22Rv1 (cell line): ENCODE measurements around the gene VASH1.
"Not testable (repeated sequence)": the region's sequence is repeated elsewhere in the genome, so short reads cannot be mapped to it uniquely, and the experiment has no call there.

Experiments
- H3K27ac ChIP-seq: fragments of 450-650 bp; 2 replicates; pipeline ENCODE4 v1.5.1; 2017
- ZFX ChIP-seq: fragments of 450-650 bp; IDR thresholded peaks from 2 replicates; pipeline ENCODE4 v1.6.1; 2017; ENCODE audit warnings: antibody characterized with exemption, borderline replicate concordance
- TF ChIP-seq, protein P1 (sequence below): fragments of 450-650 bp; IDR thresholded peaks from 2 replicates; pipeline ENCODE4 v1.5.1; 2017; ENCODE audit warnings: mild to moderate bottlenecking

The VASH1 gene

DNA sequence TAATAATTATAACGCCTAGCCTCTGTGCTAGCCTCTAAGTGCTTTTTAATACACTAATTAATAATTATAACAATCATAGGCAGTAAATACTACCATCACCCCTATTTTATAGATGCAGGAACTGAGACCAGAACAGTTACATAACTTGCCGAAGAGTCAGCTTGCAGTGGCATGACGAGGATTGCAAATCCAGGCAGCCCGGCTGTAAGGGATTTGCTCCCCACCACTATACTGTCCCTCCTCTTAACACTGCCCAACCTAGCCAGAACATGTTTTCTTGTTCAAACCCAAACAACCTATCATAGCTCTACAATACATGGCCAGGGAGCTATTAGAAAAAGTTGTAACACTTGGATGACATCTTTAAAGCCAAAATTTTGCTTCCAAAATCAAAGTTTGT is 33.9 kb upstream of the VASH1 start:
- no peak overlapping the region for H3K27ac ChIP-seq
- TF ChIP-seq ZFX, result no peak
- TF ChIP-seq, protein P1, sequence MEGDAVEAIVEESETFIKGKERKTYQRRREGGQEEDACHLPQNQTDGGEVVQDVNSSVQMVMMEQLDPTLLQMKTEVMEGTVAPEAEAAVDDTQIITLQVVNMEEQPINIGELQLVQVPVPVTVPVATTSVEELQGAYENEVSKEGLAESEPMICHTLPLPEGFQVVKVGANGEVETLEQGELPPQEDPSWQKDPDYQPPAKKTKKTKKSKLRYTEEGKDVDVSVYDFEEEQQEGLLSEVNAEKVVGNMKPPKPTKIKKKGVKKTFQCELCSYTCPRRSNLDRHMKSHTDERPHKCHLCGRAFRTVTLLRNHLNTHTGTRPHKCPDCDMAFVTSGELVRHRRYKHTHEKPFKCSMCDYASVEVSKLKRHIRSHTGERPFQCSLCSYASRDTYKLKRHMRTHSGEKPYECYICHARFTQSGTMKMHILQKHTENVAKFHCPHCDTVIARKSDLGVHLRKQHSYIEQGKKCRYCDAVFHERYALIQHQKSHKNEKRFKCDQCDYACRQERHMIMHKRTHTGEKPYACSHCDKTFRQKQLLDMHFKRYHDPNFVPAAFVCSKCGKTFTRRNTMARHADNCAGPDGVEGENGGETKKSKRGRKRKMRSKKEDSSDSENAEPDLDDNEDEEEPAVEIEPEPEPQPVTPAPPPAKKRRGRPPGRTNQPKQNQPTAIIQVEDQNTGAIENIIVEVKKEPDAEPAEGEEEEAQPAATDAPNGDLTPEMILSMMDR, result no peak

DNA sequence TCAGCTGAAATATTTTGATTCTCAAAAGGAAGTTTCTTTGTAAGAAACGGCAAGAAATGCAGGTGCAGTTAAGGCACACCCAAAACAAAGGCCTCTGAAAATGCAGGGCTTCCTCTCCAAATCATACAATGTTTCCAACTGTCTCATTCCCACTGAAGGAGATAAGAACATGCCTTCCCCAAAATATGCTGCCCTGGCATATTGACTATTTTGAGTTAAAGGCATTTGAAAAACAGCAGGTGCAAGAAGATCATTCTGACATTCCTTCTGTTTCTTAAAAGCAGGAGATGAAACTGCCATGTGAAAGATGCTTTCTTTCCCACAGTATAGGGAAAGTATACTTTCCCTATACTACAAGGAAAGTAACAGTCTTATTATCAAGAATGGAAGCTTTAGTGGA is 33.4 kb upstream of the VASH1 start:
- H3K27ac ChIP-seq, result no peak overlapping the region
- no peak for TF ChIP-seq ZFX
- TF ChIP-seq, protein P1, result no peak

DNA sequence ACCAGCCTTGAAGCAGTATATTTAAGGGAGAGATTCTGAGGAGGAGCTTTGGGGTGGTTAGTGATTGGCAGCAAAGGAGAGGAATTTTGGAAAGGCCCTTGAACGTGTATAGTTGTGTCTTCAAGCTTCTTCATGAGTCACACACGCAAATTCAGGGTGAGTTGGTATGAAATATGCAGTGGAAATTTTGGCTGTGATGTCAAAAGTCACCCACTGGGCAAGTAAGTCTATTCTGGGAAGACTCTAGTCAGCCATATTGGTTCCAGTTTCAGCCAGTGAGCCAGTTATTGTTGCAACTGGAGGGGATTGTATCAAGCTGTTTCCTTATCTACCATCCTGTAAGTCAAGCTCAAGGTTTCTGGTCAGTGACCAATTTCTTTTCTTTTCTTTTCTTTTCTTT is 32.0 kb upstream of the VASH1 start:
- H3K27ac ChIP-seq, result no peak overlapping the region

DNA sequence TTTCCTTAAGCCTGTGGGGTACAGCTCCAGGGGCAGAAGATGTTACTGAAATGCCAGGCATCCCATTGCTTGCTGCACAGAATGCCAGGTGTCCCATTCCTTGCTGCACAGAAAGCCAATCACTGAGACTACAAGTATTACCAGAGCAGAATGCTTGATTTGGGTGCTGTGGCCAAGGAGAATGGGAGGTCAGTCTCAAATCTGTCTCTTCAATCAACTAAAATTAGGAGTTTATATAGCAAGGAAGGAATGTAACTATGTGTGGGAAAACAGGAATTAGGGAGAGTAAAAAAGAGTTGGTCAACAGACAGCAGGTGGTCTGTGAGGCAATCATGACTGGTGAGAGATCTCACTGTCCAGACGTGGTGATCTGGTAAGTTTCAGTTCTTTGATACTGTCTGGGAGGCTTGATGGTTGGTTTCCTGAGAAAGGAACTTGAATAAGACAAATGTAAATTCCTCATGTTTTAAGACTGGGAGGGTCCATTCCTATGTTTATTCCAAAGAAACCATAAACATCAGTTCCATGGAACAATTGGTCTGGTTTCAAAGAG is 31.2 kb upstream of the VASH1 start:
- TF ChIP-seq ZFX, result no peak
- TF ChIP-seq, protein P1, result no peak

More for the DNA sequence above, 32.0 kb upstream of the VASH1 start:
- TF ChIP-seq ZFX, result no peak
- TF ChIP-seq, protein P1, result no peak

DNA sequence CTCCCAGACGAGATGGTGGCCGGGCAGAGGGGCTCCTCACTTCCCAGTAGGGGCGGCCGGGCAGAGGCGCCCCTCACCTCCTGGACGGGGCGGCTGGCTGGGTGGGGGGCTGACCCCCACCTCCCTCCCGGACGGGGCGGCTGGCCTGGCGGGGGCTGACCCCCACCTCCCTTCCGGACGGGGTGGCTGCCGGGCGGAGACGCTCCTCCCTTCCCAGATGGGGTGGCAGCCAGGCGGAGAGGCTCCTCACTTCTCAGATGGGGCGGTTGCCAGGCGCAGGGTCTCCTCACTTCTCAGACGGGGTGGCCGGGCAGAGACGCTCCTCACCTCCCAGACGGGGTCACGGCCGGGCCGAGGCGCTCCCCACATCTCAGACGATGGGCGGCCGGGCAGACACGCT is 26.8 kb upstream of the VASH1 start:
- not testable (repeated sequence) for H3K27ac ChIP-seq

More for the DNA sequence above, 31.2 kb upstream of the VASH1 start:
- H3K27ac ChIP-seq, result no peak overlapping the region

DNA sequence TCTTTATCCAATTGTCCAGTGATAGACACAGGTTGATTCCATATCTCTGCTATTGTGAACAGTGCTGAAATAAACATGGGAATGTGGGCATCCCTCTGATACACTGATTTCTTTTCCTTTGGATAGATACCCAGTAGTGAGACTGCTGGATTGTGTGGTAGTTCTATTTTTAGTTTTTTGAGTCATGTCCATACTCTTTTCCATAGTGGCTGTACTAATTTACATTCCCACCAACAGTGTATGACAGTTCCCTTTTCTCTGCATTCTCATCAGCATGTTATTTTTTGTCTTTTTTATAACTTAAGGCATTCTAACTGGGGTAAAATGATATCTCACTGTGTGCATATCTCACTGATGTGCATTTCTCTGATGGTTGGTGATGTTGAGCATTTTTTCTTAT is 24.8 kb upstream of the VASH1 start:
- no peak for TF ChIP-seq ZFX
- TF ChIP-seq, protein P1, result no peak

DNA sequence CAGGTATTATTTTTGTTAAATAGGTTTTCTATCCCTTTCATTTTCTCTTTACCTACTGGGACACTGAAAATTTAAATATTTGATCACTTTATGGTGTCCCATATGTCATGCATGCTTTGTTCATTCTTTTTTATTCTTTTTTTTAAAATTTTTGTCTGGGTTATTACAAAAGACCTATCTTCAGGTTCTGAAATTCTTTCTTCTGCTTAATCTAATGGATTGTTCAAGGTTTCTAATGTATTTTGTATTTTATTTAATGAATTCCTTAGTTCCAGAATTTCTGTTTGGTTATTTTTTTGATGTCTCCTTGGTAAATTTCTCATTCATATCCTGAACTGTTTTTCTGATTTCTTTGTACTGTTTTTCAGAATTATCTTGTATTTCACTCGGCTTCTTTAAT is 20.2 kb upstream of the VASH1 start:
- TF ChIP-seq, protein P1, result no peak
- TF ChIP-seq ZFX, result no peak
- no peak overlapping the region for H3K27ac ChIP-seq

More for the DNA sequence above, 24.8 kb upstream of the VASH1 start:
- no peak overlapping the region for H3K27ac ChIP-seq

DNA sequence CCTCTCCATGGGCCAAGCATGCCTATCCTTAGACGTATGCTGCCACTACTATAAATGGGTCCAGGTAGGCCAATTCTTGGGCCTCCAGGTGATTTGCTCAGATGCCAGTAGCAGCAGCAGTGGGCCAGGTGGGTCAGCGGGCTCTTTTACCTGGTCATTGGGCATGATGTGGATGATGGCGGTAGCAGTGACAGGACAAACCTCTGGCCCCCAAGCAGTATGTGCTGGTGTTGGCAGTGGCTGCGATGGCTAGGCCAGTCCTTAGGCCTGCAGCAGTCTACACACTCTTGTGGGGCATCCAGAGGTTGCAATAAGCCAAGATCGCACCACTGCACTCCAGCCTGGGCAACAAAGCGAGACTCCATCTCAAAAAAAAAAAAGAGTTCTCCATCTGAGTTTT is 19.1 kb upstream of the VASH1 start:
- TF ChIP-seq, protein P1, result no peak
- TF ChIP-seq ZFX, result no peak

More for the DNA sequence above, 19.1 kb upstream of the VASH1 start:
- no peak overlapping the region for H3K27ac ChIP-seq
